Colon (tissue), 2 donors: ENCODE measurements around the gene TXNDC2.

Experiments
- FAIRE-seq: peaks from 2 replicates; lab custom pipeline; 2012; peaks lifted over from hg19 to GRCh38; lab: Jason Lieb, UNC
- donor health status: control.
- donor health status: control.

Gene TXNDC2

DNA sequence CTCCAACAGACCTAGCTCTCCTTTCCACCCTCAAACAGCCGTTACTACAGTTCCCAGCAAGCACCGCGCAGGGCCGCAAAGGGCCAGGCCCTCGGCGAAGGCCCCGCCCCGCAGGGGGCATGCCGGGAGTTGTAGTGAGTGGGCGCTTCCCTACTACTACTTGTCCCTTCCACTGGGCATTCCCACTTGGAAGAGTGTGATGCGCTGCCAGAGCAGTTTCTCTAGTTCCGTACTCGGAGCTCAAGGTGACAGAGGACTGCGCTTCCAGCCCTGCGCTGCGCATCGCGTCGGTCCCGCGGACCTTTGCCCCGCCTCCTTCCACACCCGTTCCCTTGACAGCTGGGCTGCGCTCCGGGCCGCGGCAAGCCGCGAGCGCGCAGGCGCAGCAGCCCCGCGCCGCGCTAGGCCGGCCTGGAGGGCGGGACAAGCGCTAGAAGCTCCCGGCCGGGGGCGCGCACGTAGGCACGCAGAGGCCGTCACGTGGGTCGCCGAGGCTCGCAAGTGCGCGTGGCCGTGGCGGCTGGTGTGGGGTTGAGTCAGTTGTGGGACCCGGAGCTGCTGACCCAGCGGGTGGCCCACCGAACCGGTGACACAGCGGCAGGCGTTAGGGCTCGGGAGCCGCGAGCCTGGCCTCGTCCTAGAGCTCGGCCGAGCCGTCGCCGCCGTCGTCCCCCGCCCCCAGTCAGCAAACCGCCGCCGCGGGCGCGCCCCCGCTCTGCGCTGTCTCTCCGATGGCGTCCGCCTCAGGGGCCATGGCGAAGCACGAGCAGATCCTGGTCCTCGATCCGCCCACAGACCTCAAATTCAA lies 28.0 kb downstream of the TXNDC2 start, which contains the start of gene VAPA:
TSS of gene VAPA (plus strand) at position 491 of the 808 bp plus-strand sequence. CDS start at position 732, 241 bp downstream.
- FAIRE-seq = no peak

DNA sequence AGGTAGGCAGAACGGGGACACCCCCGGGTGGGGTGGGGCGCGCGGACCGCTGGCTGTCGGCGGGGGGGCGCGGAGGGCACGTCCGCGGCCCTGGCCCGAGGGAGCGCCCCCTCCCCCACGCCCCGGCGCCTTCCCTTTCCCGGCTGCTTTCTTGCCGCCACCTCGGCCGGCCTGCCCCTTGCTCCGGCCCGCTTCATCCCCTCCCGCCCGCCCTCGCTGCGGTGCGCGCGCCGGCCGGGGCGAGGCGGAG lies 28.5 kb downstream of the TXNDC2 start:
- no peak for FAIRE-seq

DNA sequence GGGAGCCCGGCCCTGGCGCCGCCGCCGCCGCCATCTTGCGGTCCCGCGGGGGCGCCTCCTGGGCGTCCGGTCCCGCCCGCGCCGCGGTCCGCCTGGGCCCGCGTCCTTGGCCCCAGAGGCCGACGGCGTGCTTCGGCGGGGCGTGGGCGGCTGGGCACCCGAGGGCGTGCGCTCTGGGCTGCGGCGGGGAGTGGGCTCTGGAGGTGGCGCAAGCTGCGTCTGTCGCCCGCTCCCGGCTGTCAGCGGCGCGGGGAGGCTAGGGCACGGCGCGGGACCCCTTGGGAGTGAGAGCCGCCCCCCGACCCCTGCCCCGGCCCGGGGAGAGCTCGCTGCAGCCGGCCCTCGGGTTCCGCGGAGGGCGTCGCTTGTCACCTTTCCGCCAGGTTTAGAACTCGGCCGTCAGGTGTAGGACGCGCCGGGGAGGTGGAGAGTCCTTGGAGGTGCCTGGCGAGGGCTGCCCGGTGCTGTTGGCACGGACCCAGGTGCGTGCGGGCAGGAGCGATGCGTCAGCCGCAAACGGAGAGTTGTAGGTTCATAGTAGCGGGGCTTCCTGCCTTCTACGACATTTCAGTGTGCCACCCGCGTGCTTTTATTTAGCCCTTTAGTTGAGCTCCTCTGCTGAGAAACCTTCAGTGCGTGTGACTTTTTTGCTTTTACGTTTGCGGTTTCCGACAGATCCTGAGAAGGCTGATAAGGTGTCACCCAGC lies 29.0 kb downstream of the TXNDC2 start:
- FAIRE-seq = no peak

DNA sequence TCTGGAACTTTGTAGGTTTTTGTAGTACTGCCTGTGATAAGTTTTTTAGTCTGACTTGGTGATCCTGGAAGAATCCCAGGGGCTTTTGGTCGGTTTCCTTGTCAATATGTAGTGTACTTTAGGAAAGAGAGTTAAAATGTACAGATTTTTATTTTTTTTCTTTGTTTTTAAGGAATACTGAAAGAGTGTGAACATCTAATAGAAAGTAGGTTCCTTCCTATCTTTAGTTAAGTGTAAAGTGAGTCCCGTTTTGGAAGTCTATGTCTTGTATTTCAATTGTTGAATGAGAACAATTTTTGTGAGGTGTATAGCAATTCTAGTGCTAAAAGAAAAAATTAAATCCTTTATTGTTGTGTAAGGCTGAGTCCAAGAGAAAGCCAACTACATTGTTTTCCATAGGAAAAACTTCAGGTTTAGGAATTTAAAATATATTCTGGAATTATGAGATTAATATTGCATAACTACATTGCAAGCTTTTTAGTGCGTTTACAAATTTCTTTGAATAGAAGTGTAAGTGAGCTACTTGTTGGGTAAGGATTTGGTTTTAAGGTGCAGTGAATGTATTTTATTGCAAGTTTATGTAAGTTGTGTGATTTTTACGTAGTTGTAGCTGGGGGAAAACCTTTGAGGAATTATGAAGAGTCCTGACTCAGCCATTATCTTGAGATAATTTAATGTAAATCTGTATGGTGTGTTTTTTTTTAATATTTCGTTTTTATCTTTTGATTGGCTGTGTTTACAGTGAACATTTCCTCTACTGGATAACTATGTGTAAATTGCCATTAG lies 29.7 kb downstream of the TXNDC2 start:
- no peak for FAIRE-seq

DNA sequence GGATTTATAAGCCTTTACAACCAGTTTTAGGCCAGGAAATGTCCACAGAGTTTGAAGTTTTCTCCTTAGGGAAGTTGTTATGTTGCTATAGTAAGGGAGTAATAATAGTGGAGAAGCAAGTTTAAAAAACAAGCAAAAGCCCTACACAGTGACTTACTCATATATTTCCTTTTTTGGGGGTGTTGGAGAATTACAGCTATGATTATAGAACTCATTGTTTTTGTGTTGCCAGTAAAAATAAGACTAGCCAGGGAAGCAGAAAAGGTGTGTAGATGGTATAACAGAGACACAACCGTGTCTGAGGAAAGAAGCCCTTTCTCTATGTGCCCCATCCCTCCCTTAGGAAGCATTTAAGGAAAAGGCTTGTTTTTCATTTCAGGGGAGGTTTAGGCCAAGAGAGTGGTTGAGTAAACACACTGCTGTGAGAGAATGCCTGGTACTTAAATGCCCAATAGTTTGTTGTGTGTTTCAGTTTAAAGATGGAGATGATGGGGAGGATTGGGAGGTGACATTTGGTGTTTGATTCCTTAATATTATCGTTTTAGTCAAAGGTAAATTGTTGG lies 30.4 kb downstream of the TXNDC2 start:
- no peak for FAIRE-seq

DNA sequence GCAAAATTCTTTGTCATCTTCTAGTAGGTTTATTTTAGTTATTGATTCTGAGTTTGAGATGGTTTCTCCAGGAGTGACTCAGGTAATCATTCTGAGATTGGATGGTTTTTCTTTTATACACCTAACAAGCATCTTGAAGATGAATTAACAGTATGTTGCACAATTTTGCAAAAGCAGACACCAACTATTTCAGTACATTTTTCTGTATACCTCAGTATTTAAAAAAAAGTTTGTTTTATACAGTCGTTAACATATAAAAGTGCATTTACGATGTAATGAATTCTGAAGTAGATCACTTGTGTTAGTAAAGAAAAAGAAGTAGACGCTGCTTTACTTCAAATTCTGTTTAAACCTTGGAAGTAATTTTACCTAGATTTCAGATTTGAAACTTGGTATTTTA lies 31.0 kb downstream of the TXNDC2 start:
- FAIRE-seq = no peak

DNA sequence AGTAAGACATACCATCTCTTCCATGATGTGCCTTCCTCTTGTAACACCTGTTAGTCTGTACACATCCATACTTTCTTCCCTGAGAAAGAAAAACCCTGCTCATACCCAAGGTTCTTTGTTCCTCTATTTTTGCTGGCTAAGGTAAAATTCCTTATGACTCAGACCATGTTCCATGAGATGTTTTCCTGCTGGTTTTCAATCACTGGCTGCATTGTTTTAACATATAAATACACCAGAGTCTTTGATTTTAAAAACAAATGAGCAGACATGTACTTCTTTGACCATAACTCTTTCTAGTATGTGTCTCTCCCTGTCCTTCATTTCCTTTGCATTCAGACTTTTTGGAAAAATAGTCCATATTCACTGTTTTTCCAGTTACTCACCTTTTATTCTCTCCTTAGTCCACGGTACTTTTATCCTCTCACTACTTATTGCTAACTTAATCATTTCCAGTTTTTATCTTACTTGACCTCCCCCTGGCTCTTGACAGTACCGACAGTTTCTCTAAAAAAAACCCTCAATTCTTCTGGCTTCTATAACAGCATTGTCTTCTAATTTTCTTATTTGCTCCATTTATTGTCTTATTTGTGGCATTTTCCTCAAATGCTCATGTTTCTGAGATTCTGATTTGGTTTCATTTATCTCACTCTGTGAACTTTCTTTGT lies 32.4 kb downstream of the TXNDC2 start:
- FAIRE-seq = no peak

DNA sequence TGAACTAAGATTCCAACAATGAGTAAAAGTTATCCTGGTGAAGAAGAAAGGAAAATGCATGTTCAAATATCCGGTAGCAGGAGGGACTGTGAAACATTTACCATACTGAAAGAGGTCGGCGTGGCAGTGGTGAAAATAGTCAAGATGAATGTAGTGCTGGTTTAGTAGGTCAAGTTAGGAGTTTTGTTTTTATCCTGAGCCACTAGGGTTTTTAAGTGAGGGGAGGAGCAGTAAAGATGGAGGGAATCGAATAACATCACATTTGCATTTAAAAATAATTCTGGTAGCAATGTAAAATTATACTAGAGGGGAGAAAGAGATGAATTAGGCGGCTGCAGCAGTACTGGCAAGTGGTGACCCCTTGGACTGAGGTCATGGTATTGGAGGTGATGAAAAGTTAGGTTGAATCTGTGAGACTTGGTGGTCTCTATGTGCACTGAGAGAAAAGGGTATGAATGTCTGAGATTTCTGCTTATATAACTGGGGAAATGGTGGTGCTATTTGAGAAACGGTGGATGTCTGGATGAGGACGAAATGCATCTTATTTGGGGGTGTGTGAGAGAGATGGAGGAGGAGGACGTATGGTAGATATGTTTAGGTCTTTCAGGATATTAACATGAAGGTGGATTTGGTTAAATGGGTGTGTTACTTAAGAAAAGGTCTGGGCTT lies 33.9 kb downstream of the TXNDC2 start:
- no peak for FAIRE-seq

DNA sequence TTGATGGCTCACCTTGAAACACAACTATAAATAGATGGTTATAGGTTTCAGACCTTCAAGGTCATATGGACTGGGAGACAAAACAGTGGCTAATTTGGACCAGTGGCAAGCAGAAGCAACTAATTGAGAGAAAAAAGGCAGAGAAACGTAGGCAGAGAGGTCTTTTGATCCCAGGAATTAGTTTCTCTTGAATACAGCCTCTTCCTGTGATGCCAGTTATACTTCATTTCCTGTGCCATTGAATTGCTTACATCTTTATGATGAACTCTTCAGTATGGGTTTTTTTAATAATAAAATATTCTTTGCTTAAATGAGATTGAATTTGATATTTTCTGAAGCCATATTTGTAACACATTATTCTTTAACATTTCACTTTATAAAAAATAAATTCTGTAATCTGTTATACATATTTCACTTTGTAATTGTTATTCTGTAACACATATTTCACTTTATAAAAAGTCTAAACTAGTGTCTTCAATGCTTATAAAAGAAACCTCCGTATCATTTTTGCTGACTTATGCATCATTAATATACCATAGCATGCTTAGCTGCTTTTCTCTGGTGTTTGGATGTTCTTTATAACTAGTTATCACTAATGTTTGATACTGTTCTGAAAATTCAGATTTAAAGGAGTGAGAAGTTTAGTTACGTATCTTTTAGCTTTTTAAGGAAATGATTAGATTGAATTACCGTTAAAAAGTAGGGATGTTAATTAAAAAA lies 37.0 kb downstream of the TXNDC2 start:
- no peak for FAIRE-seq

DNA sequence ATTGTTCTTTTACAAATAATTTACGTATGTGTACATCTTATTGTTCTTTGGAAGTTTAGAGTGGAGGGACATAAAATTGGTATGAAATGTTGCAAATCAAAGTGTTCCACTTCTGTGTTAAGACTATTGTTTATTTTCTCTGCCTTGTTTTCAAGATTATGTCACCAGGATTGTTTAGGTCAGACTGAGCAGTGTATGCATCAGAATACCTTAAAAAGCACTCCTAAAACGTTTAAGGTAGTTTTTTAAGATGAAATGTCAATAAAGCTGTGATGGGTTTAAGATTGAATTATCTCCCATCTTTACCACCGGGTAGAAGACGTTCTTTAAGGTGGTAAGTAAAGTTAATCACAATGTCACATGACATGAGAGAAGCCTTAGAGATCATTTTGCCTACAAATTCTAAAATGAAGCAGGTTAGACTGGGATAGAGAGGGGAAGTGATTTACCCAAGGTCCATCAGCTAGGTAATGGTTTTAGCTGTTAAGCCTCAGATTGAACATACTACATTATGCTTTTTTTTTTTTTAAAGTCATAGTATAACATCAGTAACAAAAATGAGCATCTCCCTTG lies 38.7 kb downstream of the TXNDC2 start:
- no peak for FAIRE-seq

DNA sequence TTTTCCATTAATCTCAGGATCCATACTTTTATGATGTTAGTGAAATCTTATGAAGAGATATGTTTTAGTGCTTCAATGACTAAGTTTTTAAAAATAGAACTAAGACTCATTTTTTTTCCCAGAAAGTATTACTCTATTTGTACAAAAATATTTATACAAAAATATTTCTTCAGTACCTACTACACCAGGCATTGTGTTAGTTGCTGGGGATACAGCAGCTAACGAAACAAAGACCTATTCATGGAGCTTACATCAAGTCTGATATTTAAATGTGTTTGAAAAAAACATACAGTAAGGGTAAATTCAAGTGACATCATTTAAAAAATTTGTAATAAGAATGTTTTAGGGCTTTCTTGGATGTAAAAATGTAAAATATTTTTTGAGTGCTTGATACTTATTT lies 39.6 kb downstream of the TXNDC2 start:
- no peak for FAIRE-seq

DNA sequence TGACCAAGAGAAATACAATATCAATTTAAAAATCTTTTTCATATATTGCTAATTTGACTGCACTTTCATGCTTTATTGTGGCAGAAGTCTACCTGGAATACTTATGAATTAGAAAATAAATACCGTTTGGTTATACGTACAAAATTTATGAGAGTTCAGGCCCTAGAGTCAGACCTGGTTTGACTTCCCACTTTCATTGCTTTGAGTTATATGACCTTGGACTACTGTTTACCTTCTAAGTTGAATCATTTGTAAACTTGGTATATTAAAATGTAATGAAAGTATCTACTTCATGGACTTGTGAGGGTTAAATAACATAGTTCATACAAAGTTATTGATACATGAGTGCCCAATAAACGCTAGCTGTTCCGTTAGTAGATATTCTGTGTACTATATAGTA lies 40.0 kb downstream of the TXNDC2 start:
- FAIRE-seq = peak; percentile 36

DNA sequence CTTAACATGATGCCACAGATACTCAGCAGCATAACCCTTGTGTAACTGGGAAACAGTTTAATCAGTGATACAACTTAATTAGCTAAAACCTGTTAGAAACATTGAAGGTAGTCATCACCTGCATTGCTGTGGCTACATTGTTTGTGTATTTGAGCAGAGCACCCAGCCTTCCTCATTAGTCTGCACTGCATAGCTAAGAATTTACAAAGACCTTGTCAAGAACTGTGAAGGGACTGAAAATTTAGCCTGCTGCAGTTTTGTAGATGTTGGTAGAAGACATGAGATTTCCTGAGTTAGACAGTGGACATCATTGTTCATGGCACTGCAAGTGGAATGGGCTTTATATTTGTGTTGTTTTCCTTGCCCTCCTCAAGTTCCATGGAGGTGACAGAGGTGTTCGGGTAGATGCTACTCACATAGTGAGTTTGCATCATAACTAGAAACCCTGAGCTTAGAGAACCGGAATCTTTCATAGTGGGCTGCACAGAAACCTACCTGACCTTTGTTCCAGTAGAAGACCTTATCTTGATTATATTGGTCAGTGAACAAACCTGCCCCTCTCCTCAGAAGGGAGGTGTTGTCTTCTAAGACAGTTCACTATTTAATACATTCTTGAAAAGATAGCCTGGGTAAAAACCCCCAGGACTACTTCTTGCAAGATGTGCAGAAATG lies 40.6 kb downstream of the TXNDC2 start:
- FAIRE-seq = no peak

DNA sequence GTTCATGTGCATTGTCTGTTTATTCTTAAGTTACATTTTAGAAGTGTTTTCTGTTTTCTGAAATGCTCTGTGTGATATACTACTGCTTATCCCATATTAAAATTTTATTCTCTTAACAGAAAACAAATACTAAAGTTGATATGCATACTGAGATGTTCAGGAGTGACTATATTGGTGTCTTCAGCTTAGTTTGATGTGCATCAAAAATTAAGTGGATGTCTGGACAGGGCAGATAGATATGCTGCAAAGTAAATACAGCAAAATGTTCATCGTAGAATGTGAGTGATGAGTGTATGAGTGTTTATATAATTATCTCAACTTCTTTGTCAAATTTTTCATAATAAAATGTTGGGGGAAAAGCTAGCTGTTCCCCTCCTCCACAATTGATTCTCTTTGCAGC lies 41.2 kb downstream of the TXNDC2 start:
- no peak for FAIRE-seq

DNA sequence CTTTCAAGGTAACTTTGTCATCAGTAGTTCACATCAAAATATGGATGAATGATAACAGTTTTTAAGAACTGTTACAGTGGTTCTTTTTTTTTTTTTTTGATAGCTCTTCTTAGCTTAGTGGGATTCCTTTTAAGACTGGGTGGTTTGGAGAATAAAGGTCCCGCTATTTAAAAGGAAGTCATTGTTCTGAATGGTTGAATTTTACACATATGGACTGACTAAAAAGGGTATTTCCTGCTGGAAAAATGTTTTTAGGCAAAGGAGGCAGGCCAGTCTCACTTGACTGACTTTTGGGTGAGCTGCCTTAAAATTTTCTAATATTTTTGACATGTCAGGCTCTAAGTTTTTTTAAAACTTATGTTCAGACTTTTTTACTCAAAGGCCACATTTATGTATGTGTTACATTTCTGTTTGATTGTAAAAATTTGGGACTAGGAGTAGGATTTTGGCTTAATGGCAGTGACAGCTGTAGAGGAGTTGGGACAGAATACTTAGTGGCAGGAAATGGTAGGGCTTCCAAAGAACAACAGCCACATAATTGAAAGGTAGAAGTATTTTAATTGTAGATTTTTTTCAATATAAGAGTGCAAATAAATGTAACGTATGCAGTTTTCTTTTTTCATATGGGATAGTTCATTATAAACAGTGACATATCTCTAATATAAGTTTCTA lies 41.8 kb downstream of the TXNDC2 start:
- FAIRE-seq = no peak

DNA sequence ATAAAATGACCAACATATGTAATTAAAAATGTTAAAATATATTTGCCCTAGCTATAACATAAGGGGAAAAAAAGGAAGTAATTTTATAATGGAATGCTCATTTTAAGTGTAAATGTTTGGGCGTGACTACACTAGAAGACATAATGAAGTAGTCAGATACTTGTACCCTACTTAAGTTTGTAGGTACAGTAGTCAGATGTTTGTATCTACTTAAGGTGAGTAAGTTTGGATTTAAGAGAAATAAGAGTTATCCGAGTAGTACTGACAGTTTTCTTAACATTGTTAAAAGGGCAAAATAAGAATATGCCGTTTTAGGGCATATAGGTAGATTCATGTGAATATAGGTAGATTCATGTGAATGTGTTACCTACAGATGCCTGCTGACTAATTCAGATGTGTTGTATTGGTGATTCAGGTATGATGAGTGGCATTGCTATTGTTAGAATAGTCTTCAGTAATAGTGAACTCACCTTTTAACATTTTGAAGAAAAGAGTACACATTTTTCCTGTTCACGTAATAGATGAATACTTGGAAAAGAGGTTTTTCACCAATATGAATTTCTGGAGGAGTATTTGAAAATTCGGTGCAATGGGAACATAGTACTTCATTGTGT lies 43.0 kb downstream of the TXNDC2 start:
- FAIRE-seq = no peak

DNA sequence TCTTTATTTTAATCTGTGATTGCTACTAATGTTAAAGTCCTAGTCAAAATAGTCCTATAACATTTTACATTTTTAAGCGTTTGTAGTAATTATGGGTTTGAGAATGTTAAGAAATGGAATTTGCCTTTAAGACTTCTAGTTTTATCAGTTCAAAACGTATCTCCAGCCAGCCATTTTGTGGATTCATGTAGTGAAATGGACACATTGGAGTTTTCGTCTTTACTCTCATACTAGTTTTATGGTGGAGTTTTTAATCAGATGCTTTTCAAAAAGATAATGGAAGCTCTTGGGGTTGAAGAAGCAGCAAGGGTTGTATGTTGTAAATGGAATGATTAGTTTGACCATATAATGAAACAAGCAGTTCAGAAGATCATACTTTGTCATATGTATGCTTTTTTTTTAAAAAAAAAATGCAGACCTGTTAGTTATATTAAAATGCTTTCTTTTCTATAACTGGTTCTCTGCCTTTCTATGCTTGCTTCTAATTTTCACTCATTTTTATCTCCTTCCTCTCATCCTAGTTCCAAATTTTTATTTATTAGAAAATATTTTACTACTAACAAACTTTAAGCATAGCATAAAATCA lies 44.6 kb downstream of the TXNDC2 start:
- FAIRE-seq = no peak

DNA sequence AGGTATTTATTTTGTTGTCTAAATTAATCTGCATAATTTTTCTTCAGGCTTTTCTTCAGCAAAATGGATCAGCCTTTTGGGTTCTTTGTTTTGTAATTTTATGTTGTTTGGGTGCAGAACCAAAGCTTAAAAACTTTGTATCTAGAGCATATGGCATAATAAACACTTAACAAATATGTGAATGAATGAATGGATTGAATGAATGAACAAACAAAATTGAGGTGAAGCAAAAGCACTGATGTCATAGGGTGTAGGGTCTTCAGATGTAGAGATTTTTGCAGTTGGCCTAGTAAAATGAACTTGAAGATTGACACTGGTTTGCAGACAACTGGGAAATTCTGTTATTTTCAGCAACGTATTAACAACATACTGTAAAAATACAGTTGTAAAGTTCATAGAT lies 45.4 kb downstream of the TXNDC2 start:
- no peak for FAIRE-seq

DNA sequence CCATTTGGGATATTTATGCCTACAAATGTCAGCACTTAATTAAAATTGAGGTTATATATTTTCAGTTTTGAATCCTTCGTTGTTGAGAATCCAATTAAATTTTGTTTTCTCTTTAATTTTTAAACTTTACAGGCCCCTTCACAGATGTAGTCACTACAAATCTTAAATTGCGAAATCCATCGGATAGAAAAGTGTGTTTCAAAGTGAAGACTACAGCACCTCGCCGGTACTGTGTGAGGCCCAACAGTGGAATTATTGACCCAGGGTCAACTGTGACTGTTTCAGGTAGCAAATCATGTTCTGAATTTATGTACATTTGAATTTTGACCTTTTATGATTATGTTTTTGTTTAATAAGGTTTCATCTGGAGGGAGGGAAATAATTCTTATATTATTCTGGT lies 45.9 kb downstream of the TXNDC2 start:
- FAIRE-seq = no peak
